Smooth muscle cell of the pulmonary artery (primary cell): Measurements from ENCODE around the gene KLHL14. TPM values are rescaled to one million over a fixed set of nuclear protein-coding genes. Genes with fewer than 3 reads are reported as not detected.

Experiments used
- total RNA-seq: library from RNA; depleted of rRNA; stranded (reverse); fragments of >200 nt; gene quantifications from 2 replicates; pipeline ENCODE4 v1.2.3, GENCODE V29; 2014

The KLHL14 gene
- not detected in 2 replicates for total RNA-seq

DNA sequence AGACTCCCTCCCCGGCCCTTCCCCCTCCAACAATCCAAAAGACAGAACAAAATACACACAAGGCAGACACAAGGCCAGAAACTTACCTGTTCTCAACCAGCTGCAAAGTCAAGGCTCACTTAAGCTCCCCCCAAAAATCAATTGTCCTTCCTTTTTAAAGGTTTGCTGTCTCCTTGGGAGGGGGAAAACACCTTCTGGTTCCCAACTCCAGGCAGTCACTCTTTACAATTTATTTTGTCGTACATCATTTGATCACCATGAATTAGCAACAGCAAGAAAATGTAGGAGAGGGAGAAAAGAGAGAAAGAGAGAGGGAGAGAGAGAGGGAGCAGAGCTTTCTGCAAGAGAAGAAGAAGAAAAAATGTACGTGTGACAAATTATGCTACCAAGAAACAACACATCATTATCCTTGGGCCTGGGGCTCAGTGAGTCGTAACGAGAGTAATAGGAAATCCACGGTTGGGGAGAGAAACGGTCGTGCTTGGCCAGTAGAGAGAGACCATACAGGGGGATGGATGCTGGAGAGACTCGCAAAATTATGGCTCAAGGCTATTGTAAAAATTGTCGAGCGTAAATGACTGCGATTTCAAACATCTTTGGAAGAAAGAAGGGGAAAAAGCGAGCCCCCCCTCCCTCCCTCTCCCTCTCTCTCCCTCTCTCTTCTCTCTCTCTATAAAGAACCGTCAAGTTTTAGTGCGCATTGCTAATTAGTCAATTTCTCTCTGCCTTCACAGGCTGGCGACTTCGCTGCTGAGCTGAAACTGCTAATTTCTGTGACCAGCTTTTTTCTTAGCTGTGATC, at the start of gene KLHL14:
Gene KLHL14 (minus strand): TSS at position 443 of the 801 bp plus-strand sequence. CDS start 2,432 bp downstream, outside the sequence.

